Renal cortical epithelial cell (primary cell): Measurements from ENCODE around the gene MINDY4B. TPM values are rescaled to one million over a fixed set of nuclear protein-coding genes. Genes with fewer than 3 reads are reported as not detected.
A peak's percentile ranks its signal among the peaks of the same experiment; 100 is the strongest.
"Not testable (repeated sequence)": the region's sequence is repeated elsewhere in the genome, so short reads cannot be mapped to it uniquely, and the experiment has no call there.

Source experiments
- DNase-seq: peaks from one replicate; pipeline ENCODE4 v3.0.0-alpha.2; 2011; ENCODE audit warnings: low read depth
- total RNA-seq: library from RNA; depleted of rRNA; stranded (reverse); fragments of >200 nt; gene quantifications from 2 replicates; pipeline ENCODE4 v1.2.3, GENCODE V29; 2014

MINDY4B gene
- total RNA-seq, 1 donor from 2014 or later, result not detected

GRCh38 chr3:150898046-150898754 is 7.0 kb downstream of the MINDY4B start:
- no peak for DNase-seq

- DNase-seq, result no peak
Observed at GRCh38 chr3:150897592-150897991, 7.6 kb downstream of the MINDY4B start.

GRCh38 chr3:150890831-150891230 is 14.4 kb downstream of the MINDY4B start:
- no peak for DNase-seq

- no peak for DNase-seq
Observed at GRCh38 chr3:150890295-150890694, 14.9 kb downstream of the MINDY4B start.

GRCh38 chr3:150889106-150889505 is 16.1 kb downstream of the MINDY4B start:
- no peak for DNase-seq

- DNase-seq, result no peak
Observed at GRCh38 chr3:150887031-150887430, 18.2 kb downstream of the MINDY4B start.

- DNase-seq, result no peak
Observed at GRCh38 chr3:150885535-150885934, 19.7 kb downstream of the MINDY4B start.

- no peak for DNase-seq
Observed at GRCh38 chr3:150878996-150879575, 26.2 kb downstream of the MINDY4B start.

- no peak for DNase-seq
Observed at GRCh38 chr3:150878290-150878689, 26.9 kb downstream of the MINDY4B start.

- peak; percentile 21 for DNase-seq
Observed at GRCh38 chr3:150877303-150877702, 27.9 kb downstream of the MINDY4B start.

GRCh38 chr3:150876611-150877265 is 28.5 kb downstream of the MINDY4B start:
- no peak for DNase-seq

- no peak for DNase-seq
Observed at GRCh38 chr3:150875548-150875947, 29.7 kb downstream of the MINDY4B start.

GRCh38 chr3:150874666-150875219 is 30.5 kb downstream of the MINDY4B start:
- DNase-seq, result no peak

GRCh38 chr3:150871192-150871591 is 34.0 kb downstream of the MINDY4B start:
- DNase-seq, result peak; percentile 77

- DNase-seq, result peak; percentile 73
Observed at GRCh38 chr3:150870406-150870805, 34.8 kb downstream of the MINDY4B start.

- DNase-seq, result peak; percentile 83
Observed at GRCh38 chr3:150868282-150868681, 37.0 kb downstream of the MINDY4B start.

GRCh38 chr3:150867434-150867833 is 37.8 kb downstream of the MINDY4B start:
- DNase-seq, result no peak

- not testable (repeated sequence) for DNase-seq
Observed at GRCh38 chr3:150863921-150864320, 41.3 kb downstream of the MINDY4B start.

- DNase-seq, result no peak
Observed at GRCh38 chr3:150861851-150862250, 43.4 kb downstream of the MINDY4B start.

GRCh38 chr3:150857936-150858335 is 47.3 kb downstream of the MINDY4B start:
- not testable (repeated sequence) for DNase-seq

GRCh38 chr3:150850191-150850590 is 55.0 kb downstream of the MINDY4B start:
- DNase-seq, result no peak

- DNase-seq, result no peak
Observed at GRCh38 chr3:150848864-150849263, 56.4 kb downstream of the MINDY4B start.

GRCh38 chr3:150847433-150847832 is 57.8 kb downstream of the MINDY4B start:
- no peak for DNase-seq
